M059J (cell line): Measurements from ENCODE around the gene KCNA10. TPM values are rescaled to one million over a fixed set of nuclear protein-coding genes. Genes with fewer than 3 reads are reported as not detected.

Source experiments
- DNase-seq: peaks from one replicate; pipeline ENCODE4 v3.0.0-alpha.2; 2012; ENCODE audit warnings: low read depth
- total RNA-seq: library from RNA; depleted of rRNA; stranded (reverse); fragments of >200 nt; shearing (Covaris generic); gene quantifications from 2 replicates; pipeline ENCODE4 v1.2.3, GENCODE V29; 2014; rRNA removed

Gene KCNA10
- total RNA-seq, result not detected in 2 replicates

- no peak for DNase-seq
Measured at GRCh38 chr1:110519125-110519810, at the start of gene KCNA10. Gene KCNA10 (minus strand): TSS chr1:110519175. CDS start chr1:110518787, 388 bp downstream.

GRCh38 chr1:110566836-110567235 lies 47.9 kb upstream of the KCNA10 start:
- no peak for DNase-seq

DNA sequence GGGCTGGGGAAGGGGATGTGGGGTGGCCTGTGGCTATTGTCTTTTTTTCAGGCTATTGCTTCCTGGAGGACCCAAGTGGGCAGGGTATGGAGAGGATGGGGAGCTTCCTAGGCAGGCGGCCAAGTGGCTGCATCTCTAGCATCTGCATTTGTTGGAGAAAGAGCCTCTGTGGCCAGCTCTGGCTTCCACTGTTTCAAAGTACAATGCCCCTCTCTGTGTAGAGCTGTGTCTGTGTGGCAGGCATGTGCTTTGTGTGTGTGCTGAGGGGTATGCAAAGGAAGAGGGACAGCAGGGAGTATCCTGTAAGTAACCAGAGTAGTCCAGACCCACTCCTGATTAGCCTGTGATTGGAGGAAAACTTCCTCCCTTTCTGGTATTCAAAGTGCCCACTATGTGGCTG lies 46.6 kb upstream of the KCNA10 start:
- no peak for DNase-seq

- no peak for DNase-seq
Measured at GRCh38 chr1:110563089-110563488, 44.1 kb upstream of the KCNA10 start.

- DNase-seq, result no peak
Measured at GRCh38 chr1:110561596-110561995, 42.6 kb upstream of the KCNA10 start.

DNA sequence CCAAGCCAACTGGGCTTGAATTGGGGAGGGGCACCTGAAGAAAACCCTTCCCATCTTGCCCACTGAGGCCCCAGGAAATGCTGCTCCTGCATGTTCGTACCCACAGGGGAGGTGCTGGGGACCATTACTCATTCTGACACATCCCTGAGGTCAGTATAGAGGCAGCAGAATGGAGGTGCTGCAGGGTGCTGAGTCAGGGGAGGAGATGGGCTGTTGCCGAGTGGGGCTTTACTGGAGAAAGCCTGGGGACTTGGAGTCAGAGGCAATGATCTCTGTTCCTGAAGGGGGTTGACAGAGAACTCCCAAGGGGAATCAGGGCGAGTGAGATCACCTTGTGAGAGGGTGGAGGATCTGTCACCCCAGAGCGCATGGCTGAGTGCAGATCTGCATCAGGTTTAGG lies 40.2 kb upstream of the KCNA10 start:
- DNase-seq, result peak; percentile 48

- no peak for DNase-seq
Measured at GRCh38 chr1:110557481-110557880, 38.5 kb upstream of the KCNA10 start.

GRCh38 chr1:110556471-110556807 lies 37.5 kb upstream of the KCNA10 start:
- peak; percentile 4 for DNase-seq

DNA sequence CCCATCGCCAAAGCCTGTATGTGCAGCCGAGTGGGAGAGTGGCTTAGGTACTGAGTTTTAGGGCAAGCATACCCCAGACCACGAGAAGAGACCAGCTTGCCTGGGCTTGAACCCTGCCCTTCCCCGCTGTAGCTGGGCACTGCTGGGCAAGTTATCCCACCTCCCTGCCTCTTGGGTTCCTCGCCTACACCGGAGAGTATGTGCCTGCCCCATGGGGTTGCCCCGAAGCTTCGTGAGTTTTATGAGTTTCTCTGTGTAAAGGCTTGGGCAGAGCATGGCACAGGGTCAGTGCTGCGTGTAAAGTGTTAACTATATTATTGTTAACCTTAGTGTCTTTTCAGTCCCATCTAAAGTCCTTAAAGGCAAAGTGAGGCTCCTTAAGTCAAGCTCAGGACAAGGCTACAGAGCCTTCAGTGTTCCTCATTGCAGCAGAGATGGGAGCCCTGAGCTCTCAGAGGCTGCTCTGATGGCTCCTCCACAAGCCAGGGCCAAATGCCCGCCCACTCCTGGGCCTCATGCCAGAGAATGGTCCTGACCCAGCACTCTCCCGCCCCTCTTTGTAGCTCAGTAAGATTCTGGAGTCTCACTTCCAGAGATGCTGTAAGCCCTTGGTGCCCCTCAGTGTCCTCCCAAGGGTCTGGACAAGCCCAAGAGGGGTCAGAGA lies 37.0 kb upstream of the KCNA10 start:
- DNase-seq, result peak; percentile 29

DNA sequence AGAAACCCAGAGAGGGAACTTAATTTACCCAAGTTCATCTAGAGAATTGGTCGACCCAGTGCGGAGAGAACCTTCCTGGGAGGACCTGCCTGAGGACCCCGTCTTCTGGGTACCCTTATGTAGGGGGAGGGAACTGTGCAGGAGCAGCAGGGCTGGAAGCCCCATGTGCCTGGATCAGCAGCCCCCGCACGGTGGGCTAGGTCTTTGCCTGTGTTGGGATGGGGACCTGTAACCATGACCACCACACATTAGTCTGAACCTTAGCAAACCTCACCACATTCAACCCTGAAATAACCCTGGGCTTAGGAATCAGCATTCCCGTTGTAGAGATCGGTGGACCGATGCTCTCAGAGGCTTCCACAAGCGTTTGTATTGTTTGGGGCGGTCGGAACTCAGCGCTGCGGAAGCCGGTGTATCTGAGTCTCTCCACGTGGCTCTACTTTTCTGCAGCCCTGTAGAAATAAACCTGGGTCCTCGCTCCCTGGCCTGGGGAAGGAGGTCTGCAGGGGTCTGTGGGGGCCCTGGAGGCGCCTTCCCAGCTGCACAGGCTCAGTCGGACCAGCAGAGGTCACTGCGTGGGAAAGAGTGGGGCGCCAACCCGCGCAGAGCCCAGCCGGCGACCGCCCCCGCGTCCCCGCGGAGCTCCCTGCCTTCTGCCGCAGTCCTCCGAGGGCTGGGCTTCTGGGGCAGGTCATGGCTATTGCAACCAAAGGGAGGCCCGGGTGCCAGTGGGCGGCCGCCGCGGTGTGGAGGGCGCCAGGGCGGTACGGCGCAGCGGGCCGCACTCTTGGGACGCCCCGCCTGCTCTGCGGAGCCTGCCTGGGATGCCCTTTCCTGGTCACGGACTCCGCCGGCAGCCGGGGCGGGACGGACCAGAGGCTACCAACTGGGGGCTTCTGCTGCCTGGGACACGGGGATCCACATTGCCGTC lies 36.2 kb upstream of the KCNA10 start:
- peak; percentile 20 for DNase-seq

- DNase-seq, result no peak
Measured at GRCh38 chr1:110551278-110551809, 32.4 kb upstream of the KCNA10 start.

DNA sequence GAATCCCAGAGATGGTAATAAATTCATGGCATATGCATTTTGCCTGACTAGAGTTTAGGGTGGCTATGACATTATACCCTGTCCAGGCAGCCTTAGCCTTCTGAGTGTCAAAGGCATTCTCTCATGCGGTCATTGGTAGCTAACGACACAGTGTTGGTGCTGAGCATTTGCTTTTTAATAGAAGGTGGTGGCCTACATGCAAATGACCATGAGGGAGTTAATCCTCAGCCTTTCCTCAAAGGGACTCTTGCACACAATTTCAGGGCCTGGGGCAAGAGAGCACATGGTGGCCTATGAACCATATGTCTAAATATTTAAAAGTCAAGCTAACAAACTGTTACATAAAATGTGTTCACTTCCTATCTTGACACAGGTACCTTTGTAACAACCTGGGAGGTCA lies 30.9 kb upstream of the KCNA10 start:
- DNase-seq, result no peak

DNA sequence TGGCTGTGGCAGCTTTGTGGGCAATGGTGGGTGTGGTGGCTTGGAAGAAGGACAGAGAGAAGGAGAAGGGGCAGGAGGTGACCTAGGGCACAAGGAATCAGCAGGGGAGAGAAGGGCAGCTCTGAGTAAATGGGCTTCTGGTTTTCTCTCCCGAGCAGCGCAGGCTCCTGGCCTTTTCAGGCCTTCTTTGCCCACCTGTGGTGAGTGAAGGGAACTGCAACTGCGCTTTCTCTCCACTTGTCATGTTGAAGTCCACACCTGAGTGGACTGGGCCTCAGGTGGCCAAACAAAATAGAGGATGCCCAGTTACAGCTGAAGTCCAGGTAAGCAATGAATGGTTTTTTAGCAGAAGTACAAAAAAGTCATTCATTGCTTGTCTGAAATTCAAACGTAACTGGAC lies 29.4 kb upstream of the KCNA10 start:
- DNase-seq, result peak; percentile 28

- no peak for DNase-seq
Measured at GRCh38 chr1:110547017-110547416, 28.0 kb upstream of the KCNA10 start.

GRCh38 chr1:110545492-110545891 lies 26.5 kb upstream of the KCNA10 start:
- no peak for DNase-seq

- no peak for DNase-seq
Measured at GRCh38 chr1:110544753-110545152, 25.8 kb upstream of the KCNA10 start.

GRCh38 chr1:110542725-110543124 lies 23.8 kb upstream of the KCNA10 start:
- DNase-seq, result peak; percentile 55

DNA sequence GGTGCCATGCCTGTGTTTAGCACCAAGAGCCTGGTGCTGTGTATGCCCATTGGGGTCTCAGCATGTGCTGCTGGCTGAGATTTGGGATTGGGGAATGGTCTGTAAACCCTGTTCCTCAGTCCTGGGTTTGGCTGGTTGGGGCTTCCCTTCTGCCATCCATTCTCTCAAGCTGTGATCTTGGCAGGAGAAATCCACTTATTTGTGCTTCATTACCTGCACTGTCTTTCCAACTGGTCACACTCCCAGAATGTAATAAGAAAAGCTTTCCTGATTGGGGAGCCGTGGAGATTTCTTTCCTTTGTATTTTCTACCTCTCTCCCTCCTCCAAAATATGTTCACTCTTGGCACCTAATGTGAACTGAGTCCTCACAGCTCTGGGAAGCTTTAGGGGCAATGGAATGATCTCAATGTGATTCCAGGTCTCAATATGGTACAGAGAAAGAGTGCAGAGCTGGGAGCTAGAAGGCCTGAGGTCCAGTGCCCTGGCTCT lies 23.0 kb upstream of the KCNA10 start:
- no peak for DNase-seq

DNA sequence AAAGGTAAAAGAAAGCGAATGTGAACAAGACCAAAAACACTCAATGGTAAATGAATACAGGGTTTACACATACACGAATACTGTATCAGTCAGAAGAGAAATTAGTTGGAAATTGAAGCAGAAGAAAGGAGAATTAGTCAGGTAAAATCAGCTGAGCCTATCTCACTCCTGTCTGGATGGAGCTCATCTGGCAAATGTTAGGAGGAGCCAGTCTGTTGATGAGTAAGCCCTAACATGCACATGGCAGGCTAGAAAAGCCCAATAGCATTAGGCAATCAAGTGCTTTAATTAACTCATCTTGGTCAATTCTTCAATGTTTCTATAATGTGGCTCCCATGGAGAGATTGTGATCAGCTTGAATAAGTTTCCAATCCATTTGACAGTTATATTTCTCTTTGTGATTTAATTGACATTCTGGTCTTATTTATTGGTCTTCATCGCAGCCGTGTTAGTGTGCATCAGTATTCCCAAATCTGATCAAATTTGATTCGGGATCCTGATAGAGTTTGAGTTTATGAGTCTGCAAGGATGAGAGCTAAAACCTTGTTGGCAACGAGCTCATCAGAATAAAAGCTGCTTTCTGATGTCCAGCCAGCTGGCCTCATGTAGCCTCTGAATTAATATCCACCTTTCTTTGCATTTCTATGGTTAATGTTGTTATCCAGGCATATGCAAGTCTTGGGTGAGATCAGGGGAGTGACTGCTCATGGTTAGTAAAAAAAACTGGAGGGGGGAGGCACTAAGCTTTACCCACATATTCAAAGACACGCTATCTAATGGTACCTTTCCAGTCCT lies 22.1 kb upstream of the KCNA10 start:
- no peak for DNase-seq

DNA sequence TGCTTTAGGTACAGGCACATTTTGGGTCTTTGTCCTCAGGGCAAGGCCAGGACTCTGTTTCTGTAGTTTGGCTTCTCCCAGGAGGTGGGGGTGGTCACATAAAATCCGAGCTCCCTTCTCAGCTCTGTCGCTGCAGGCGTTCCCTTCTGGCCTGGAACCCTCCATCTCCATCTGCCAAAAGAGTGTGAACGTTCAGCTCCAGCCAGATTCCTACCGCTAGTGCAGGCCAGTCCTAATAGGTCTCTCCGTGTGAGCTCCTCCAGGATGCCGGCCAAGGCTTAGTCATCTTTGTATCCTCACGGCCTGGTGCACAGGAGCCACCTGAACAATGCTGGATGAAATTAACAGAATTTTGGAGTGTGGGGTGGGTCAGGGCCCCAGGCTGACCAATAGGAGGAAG lies 19.9 kb upstream of the KCNA10 start:
- DNase-seq, result peak; percentile 39

DNA sequence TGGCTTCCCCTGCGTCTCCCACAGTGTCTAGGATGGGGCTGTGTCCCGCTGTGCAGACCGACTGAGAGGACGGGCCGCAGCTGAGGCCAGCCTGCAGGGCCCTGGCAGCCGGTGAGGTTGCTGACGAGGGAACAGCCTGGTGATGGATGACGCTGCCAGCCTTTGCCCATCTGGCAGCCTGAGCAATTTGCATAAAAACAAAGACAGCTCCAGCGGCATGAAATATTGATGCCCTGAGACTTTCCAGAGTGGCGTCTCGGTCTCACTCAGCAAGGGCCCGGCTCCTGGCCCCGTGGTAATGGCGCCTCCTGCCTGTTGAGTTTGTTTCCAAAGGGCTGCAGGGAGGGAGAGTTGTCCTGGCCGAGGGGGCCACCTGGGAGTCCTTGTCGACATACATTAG lies 19.1 kb upstream of the KCNA10 start:
- DNase-seq, result no peak
